Measurements from ENCODE around the gene SCAMP5. TPM values are rescaled to one million over a fixed set of nuclear protein-coding genes. Genes with fewer than 3 reads are reported as not detected.

SCAMP5 gene
- total and polyA plus RNA-seq, 2 of the 13 experiments (the other 11 are each of a cell fraction or from before 2014, with no cell fraction given): 34.3 to 49.0 TPM

DNA sequence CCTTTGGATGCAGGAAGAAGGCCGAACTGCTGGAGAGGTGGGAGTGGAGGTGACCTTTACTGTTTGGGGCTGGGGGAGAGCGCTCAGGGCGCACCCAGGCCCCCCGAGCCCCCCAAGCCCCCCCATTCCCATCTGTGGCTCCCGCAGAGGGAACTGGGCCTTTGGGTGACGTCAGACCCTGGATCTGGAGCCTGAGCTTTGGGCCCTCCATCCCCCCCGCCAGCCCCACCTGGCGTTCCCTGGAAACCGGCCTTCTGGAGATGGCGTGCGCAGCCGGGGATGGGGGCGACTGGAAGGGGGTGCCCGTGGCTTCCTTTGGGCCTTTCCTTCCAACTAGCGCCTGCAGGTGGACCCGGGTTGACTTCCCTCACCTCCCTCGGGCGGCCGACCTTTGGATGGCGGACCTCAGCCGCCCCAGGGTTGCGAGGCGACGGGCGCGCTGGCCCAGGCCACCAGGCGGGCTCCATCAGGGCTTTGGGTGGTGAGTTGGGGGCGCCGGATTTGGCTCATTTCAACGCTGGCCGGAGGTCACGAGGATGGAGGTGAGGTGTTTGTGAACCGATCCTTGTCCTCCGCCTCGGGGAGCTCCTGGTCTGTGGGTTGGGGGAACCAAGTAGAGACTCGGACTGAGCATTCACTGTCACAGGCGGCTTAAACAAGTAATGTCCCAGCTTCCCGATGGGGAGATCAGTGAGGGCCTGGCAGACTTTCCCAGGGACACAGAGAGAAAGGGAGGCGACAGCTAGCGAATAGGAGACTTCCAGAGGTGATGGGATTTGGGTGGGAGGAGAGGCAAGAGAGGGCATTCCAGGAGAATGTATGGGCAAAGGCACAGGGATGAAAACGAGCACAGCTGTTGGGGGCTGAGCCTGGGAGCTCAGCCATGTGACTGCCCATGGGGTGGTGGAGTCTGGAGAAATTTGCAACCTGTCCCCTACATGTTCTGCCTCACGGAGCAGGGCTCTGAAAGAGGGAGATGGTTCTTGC is 709 bp downstream of the SCAMP5 start (continued):
- TF ChIP-seq KIAA2018 (CRISPR knock-in tag; IDR thresholded peaks at IDR 0.05; ENCODE audit: borderline replicate concordance) (no peak), GABPB1 (CRISPR knock-in tag; IDR thresholded peaks at IDR 0.05) (peak; percentile 39; the same call in 1 of the 2 replicates), NFIC (IDR thresholded peaks at IDR 0.05; ENCODE audit: low read length) (no peak), AKNA (CRISPR knock-in tag; IDR thresholded peaks at IDR 0.05; ENCODE audit: borderline replicate concordance) (no peak), RFX3 (CRISPR knock-in tag; IDR thresholded peaks at IDR 0.05) (no peak), ISX (CRISPR knock-in tag; conservative IDR thresholded peaks at IDR 0.05) (no peak), HOXA9 (CRISPR knock-in tag; IDR thresholded peaks at IDR 0.05; ENCODE audit: borderline replicate concordance) (no peak), NR2F6 (IDR thresholded peaks at IDR 0.05) (no peak), NR2F6 (CRISPR knock-in tag; IDR thresholded peaks at IDR 0.05) (no peak), CHCHD3 (CRISPR knock-in tag; IDR thresholded peaks at IDR 0.05) (no peak), NFE2 (CRISPR knock-in tag; IDR thresholded peaks at IDR 0.05) (no peak), FOXC1 (CRISPR knock-in tag; IDR thresholded peaks at IDR 0.05; ENCODE audit: borderline replicate concordance) (no peak), ZC3H13 (CRISPR knock-in tag; IDR thresholded peaks at IDR 0.05) (no peak), HMGA1 (CRISPR knock-in tag; conservative IDR thresholded peaks at IDR 0.05) (no peak), SKI (IDR thresholded peaks at IDR 0.05; ENCODE audit: partially characterized antibody) (no peak)

Measured in HepG2 (cell line).